HG02852 (cell line): ENCODE data around the gene PDE6A.
"Not testable (repeated sequence)": the region's sequence is repeated elsewhere in the genome, so short reads cannot be mapped to it uniquely, and the experiment has no call there.

Source experiments
- ATAC-seq: cut with Tn5 transposase; IDR thresholded peaks from one replicate; pipeline ENCODE4 v1.9.1; 2021; ENCODE audit warnings: mild to moderate bottlenecking, moderate library complexity; ENCODE audit not compliant: unreplicated experiment

The PDE6A gene

DNA sequence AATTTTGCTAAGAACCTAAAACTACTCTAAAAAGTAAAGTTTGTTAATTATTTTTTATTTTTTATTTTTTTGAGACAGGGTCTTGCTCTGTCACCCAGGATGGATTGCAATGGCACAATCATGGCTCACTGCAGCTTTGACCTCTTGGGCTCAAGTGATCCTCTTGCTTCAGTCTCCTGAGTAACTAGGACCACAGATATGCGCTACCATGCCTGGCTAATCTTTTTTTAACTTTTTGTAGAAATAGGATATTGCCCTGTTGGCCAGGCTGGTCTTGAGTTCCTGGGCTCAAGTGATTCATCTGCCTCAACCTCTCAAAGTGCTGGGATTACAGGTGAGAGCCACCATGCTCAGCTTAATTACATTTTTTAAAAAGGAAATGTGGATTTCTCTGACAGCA lies 45.8 kb downstream of the PDE6A start:
- ATAC-seq: no peak

DNA sequence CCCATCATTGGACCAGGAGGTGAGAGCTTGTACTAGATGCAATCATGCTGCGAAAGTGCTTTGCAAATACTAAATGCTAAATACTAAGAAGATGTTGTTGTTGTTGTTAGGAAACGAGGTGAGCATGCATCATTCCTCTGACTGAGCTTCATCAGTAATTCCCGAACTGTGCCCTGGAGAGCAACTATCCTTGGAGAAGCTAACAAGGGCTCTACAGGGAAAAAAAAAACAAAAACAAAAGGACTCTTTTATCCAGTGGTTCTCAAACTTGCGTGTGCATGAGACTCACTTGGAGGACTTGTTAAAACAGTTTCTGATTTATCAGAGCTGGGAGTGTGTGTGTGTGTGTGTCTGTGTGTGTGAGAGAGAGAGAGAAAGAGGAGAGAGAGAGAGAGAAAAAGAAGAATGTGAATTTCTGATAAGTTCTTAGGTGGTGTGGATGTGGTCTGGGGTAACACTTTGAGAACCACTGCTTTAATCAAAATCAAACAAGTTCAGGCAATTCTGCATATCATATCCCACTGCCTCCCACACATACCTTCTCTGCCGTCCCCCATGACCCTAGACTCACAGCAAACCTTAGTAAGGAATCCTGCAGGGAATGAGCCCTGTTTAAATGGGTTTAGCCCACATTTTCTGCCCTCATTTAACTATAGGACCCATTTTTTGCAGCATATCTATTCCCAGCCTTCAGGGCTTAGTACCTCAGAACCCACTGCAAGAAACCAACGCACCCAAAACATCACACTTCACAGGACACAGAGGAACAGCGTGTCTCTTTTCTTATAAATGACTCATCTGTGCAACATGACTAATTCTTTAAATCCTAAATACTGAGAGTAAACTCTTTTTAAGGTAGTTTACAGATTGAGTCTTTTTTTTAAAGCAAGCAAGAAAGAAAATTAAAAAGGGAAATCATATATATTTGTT lies 48.9 kb downstream of the PDE6A start:
- no peak for ATAC-seq

DNA sequence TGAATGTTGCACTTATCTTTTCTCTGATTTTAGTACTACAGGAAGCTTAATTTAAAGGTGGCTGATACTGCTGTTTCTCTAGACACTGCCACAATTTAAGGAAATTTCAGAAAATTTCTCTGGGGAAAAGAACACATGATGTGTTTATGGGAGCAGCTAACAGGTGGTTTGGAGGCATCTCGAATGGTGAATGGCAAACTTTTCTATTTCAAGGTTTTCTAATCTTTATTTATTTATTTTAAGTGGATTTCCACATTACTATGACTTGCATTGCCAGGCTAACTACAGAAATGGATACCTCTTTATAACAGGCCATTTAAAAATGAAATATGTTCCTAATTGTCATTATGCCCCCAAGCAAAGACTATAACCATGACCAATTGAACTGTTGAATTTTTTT lies 50.4 kb downstream of the PDE6A start:
- ATAC-seq: no peak

GRCh38 chr5:149893403-149893931 lies 51.1 kb downstream of the PDE6A start:
- no peak for ATAC-seq

DNA sequence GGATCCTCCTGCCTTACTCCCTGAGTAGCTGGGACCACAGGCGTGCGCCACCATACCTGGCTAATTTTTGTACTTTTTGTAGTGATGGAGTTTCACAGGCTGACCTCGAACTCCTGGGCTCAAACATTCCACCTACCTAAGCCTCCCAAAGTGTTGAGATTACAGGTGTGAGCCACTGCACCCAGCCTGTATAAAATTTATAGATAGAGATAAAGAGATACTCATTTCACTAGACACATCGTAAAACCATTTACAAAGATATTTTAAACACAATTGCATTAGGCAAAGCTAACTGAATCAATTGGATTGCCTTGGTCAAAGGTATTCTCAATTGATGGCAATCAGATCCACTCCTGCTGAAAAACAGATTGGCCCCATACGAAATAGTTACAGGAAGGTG lies 52.0 kb downstream of the PDE6A start:
- ATAC-seq: no peak

GRCh38 chr5:149888280-149888679 lies 56.3 kb downstream of the PDE6A start:
- no peak for ATAC-seq

DNA sequence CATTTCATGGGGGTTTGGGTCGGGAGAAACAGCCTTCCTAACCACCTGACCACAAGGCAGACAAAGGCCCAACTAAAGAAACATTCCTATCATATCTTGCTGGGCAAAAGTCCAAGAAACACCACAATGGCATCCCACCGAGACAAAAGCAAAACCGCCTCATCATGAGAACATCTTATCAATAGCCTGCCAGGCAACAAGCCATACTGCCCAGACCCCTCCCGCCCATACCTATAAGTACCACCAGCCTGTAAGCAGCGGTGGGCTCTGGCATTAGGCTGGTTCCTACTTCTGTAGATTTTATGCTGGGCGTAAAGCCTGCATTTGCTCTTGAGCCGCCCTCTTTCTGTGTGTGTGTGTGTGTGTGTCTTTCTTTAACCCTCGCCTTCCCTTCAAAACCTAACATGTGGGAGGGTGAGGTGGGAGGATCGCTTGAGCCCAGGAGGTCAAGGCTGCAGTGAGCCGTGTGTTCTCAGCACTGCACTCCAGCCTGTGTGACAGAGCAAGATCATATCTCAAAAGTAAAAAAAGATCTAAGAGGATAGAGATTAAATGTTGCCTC lies 56.9 kb downstream of the PDE6A start:
- ATAC-seq: no peak

GRCh38 chr5:149886692-149887470 lies 57.7 kb downstream of the PDE6A start:
- ATAC-seq: no peak

DNA sequence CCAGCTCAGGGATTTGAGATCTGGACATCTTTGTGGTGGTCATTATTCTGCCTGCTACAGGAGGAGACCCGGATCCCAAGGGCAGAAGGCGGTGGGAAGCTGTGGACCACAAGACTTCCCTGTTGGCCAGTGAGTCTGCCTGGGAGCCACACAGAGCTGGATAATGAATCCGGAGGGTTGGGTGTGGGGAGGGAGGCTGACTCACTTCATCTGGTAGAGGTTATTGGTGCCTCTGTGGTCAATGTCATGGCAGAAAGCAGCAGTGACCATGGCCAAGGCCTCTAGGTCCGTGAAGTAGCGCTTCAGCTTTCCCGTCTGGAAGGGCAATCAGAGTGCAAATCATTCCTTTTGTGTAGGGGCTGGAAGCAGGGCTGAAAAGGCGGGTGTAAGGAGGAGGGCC lies 58.5 kb downstream of the PDE6A start:
- ATAC-seq: no peak

DNA sequence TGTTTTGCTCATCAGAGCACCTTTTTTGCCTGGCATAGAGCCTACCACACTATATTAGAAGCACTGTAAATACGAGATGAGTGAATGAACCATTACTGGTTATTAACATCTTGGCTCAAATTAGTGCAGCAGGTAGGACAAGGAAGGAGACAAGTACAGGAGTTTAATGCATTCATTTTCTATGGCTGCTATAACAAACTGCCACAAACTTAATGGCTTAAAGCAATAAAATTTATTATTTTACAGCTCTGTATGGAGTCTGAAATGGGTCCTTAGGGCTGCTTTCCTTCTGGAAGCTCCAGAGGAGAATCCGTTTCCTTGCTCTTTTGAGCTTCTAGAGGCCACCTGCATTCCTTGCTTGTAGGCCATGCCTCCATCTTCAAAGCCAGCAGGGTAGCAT lies 59.1 kb downstream of the PDE6A start:
- ATAC-seq: no peak

GRCh38 chr5:149883550-149883949 lies 61.0 kb downstream of the PDE6A start:
- ATAC-seq: no peak

- not testable (repeated sequence) for ATAC-seq
Measured at GRCh38 chr5:149882633-149883032, 62.0 kb downstream of the PDE6A start.

- ATAC-seq: no peak
Measured at GRCh38 chr5:149881874-149882273, 62.7 kb downstream of the PDE6A start.

DNA sequence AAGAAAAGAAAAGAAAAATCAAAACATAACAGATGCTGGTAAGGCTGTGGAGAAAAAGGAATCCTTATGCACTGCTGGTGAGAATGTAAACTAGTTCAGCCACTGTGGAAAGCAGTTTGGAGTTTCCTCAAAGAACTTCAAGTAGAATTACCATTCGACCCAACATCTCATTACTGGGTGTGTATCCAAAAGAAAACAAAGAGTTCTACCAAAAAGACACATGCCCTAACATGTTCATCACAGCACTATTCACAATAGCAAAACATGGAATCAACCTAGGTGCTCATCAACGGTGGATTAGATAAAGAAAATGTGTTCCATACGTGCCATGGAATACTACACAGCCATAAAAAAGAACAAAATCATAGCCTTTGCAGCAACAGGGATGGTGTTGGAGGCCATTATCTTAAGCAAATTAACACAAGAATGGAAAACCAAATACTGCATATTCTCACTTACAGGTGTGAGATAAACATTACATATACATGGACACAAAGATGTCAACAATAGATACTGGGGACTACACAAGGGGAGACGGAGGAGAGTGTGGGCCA lies 63.4 kb downstream of the PDE6A start:
- no peak for ATAC-seq

DNA sequence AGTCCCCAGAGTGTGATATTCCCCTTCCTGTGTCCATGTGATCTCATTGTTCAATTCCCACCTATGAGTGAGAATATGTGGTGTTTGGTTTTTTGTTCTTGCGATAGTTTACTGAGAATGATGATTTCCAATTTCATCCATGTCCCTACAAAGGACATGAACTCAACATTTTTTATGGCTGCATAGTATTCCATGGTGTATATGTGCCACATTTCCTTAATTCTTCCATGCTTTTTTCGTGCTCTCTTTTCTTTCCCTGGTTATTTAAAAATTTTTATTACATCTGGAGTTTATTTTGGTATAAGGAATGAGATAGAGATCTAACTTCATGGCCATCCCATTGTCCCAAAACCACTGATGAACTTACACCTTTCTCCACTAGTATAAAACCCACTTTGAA lies 65.0 kb downstream of the PDE6A start:
- ATAC-seq: not testable (repeated sequence)

GRCh38 chr5:149878371-149878770 lies 66.2 kb downstream of the PDE6A start:
- ATAC-seq: no peak

DNA sequence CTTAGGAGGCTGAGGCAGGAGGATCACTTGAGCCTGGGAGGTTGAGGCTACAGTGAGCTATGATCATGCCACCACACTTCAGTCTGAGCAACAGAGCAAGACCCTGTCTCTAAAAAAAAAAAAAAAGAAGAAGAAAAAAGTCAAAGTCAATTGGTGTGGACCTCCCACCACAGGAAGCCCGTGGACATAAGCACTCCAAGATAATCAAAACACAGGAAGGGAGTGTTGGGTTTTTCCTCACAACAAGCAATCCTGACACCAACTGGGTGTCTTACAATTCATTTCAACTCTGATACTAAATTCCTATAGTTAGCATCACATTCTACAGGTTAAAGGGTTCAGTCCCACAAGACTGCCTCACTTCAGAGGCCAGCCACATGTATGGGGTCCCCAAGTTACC lies 70.7 kb downstream of the PDE6A start:
- ATAC-seq: no peak

DNA sequence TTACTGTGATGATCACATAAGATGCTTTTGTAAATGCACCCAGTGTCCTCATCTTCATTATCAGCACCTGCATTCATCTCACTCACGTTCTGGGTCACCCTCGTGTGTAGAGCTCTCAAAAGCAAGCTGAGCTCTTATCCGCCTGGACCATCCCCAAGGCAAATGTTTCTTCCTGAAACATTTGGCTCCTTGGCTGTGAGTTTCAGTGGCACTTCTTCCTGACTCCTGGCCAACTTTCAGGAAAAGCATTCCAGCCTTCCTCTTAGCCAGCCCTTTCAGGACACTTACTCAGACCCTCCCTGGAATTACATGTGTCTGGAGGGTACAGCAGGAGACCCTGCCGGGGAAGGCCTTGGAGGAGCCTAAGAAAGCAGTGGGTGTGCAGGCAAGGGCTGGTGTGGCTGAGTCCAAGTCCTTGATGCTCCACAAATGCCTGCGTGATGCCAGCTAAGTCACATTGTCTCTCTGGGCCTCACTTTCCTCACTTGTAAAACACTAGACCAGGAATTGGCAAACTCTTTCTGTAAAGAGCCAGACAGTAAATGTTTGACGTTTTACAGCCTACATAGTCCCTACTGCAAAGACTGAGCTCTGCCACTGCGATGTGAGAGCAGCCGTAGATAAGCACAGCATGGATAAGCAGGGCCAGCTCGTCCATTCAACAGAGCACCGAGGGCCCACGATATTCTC lies 72.1 kb downstream of the PDE6A start:
- ATAC-seq: no peak

DNA sequence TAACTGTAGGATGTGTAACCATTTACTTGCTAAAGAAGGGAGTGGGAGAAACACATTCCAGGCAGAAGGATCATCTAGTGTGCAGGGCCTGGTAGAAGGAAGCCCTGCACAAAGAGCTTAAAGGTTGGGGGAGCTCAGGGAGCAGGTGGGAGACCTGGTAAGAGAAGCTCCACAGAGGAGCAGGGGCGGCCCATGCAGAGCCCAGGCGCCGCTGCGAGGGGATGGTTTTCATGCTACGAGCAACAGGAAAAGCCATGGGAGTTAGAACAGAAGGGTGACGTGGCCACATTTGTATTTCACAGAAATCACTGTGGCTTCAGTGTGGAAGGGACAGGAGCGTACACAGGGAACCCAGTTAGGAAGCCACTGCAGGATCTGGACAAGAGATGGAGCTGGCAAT lies 73.1 kb downstream of the PDE6A start:
- no peak for ATAC-seq

DNA sequence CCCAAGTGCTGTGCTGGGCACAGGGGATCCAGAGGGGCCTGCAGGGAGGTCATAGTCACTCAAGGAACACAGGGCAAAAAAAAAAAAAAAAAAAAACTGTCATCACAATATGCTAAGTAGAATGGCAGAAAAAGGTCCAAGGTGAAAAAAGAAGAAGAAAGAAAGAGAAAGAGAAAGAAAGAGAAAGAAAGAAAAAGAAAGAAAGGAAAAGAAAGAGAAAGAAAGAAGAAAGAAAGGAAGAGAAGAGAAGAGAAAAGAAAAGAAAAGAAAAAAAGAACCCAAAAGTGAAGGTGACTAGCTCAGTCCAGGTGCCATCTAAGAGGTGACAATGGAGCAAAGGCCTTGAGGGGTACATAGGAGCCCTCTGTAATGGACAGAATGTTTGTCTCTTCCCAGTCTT lies 73.9 kb downstream of the PDE6A start:
- ATAC-seq: no peak

DNA sequence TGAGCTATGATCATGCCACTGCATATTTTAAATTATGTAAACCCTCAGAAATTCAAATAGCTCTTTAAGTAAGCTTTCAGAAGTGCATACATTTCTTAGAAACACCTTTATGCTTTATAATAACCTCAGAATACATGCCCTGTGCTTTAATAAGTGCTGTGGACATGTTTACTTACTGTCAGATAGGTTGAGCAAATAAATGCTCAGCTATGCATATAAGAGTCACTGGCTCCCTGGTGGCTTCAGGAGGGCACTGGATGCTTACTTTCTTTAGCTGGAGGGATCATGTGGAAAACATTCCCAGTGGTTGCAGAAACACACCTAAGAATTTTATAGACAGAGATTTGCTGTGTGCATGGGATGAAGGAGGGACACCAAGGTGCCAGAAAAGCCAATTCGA lies 74.4 kb downstream of the PDE6A start:
- no peak for ATAC-seq
